CD4-positive, alpha-beta T cell treated with Interleukin-10 for 1 hour (primary cell): ENCODE measurements around the gene SLC35E1.
"Not testable (repeated sequence)": the region's sequence is repeated elsewhere in the genome, so short reads cannot be mapped to it uniquely, and the experiment has no call there.

Experiments
- DNase-seq: peaks from one replicate; pipeline ENCODE4 v3.0.0-alpha.2; 2020

Gene SLC35E1

DNA sequence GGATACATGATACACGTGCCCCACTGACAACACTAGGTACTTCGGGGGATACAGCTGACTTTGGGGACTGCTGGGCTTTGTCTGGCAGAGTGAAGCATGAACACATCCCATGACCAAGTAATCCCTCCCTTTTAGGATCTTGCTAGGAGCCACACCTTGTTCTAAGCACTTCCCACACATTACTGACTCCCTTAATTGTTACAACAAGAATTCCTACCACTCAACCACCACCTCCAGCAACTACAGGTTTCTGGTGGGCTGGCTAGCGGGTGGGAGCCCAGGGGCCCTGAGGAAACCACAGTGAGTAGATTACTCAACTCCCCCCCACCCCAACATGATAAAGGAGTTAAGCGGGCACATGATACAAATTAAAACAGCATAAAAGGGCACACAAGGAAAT is 7.2 kb upstream of the SLC35E1 start:
- no peak for DNase-seq

DNA sequence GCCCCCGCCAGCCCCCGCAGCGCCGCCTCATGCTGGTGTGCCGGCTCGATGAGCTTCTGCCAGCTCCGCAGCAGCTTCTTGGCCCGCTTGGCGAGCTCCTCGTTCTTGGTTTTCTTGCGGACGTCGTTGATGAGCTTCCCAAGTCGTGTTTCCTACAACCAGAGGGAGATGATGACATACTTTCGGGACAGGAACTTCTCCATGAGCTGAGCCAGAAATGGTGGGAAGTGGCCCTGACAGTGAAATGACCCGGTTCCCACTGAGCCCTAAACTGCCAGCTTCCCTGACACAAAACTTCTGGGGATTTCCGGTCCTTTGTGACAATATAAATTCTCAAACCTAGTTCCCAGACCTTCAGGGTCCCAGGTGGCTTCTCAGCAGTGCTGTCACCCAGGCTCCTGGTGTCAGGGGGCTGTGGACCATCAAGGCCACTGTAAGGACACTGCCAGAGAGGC is 5.3 kb upstream of the SLC35E1 start:
- no peak for DNase-seq

DNA sequence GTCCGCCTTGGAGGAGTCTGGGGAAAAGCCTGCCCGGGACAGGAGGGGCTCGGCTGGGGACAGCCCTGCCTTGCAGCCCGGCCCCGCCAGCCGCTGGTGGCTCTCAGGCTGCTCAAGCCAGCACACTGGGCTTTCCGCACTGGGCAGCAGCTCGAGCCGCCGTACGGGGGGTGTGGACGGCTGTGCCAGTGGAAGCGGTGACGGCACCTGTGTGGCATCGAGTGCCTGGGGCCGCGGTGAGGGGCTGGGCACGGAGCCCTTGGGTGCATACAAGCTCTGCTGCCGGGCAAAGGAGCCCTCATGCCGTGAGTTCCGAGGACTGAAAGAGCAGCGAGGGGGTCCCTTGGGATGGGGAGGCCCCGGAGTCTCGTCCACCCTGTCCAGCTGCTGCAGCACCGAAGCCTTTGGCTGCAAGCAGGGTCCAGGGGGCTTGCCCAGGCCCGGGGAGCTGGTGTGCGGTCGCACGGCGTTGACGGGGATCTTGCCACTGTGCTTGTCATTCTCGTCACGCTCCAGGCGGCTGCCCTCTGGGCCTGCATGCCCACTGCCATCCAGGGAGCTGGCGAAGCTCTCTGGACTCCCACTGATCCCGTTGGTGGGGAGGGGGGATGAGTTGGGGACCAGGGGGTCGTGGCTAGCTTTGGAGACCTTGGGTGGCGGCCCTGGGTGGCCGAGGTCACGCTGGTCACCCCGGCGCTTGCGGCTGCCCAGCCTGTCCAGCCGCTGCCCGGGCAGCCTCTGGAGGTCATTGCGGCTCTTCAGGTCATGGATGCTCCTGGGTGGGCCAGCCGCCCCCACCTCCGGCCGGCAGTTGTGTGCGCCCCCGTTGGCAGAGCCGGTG is 4.7 kb upstream of the SLC35E1 start:
- DNase-seq, result no peak

DNA sequence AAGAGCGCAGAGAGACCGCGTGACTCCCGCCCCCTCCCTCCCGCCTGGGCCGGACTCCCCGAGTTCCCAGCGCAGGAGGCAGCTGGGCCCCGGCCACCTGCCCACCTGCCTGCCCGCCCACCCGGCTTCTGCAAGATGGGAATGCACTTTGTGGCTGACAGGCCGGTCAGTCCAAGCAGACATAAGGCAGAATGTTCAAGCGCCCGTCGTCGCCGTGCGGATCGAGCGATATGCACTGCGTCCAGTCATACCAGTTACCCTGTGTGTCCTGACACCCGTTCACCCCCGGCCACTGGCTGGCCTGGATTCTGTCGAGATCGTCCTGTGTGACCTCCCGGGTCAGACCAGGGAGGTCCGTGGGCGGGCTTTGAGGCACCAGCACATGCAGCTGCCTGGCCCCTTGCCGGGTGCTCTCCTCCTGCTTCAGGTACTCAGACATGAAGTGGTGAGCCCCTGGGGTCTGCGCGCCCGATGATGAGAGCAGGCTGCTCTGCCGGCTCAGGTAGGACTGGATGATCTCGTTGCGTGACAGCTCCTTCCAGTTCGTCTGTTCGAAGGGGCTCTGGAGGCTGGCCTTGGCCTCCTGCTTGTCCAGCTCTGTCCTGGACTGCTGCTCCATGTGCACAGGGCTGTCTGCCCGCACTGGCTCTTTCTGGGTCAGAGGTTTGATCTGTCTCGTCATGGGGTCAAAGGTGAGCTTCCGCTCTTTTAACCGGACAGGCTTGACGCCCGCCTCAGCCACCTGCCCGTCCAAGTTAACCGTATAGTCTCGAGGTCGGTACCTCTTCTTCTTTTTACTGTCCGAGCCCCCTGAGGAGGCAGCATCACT is 3.9 kb upstream of the SLC35E1 start:
- no peak for DNase-seq

DNA sequence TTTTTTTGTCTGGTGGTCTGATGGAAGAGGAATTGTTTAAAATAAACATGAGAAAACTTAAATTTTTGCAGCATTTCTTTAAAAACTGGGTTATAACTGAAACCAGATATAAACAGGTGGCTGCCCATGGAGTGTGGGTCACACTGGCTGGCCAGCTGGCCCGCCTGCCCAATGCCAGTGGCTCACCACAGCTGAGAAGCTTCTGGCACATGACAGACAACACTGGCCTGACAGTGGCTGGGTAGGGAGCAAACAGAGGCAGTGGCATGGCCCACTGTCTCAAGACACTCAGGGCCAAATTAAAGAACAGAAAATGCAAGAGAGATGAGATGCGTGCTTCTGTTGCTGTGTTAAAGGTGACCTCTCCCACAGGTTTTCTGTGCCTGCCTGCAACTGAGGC is 3.1 kb upstream of the SLC35E1 start:
- DNase-seq, result no peak

DNA sequence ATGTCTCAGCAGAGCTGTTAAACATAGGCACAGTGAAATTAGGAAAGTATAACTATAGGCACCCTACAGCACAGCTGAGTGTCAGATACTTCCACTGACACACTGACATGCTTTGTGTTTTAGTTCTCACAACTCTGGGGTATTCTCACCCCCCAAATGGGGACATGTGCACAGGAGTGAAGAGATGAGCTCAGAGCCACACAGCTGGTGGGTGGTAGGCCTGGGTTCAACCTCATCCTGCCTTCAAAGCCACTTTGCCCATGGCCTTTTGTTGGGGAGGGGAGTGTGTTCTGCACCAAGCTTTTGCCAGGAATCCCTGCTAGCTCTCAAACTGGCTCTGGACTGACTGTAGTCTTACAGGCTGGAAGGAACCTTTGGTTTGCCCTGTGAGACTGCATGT is 1.7 kb upstream of the SLC35E1 start:
- no peak for DNase-seq

DNA sequence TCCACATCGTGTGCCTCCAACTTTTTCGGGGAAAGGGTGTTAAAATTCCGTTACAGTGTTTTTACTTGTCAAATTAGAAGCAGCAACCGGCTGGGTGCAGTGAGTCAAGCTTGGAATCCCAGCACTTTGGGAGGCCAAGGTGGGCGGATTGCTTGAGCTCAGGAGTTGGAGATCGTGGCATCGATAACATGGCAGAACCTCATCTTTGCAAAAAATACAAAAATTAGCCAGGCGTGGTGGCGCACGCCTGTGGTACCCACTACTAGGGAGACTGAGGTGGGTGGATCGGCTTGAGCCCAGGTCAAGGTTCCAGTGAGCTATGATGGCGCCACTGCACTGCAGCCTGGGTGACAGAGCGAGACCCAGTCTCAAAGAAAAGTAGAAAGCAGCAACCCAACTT is 1.1 kb upstream of the SLC35E1 start:
- no peak for DNase-seq

DNA sequence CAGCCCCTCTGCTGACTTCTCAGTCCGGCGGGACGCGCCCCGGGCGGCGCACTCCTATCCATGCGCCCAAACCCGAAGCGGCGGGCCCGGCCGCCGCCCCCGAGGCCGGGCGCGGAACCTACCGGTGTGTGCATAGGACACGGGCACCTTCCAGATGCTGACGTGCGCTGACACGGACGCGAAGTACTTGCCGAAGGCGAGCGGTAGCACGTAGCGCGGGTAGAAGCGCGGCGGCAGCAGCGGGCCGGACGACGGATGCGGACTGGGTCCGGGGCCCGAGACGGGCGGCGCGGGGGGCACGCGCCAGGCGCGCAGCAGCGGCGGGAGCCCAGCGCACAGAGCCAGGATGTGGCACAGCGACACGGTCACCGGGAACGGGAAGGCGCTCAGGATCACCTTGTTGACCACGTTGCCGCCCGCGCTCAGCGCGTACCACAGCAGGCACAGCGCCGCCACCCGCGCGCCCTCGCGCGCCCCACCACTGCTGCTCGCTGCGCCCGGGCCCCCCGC is 338 bp downstream of the SLC35E1 start:
- peak; percentile 46 for DNase-seq

DNA sequence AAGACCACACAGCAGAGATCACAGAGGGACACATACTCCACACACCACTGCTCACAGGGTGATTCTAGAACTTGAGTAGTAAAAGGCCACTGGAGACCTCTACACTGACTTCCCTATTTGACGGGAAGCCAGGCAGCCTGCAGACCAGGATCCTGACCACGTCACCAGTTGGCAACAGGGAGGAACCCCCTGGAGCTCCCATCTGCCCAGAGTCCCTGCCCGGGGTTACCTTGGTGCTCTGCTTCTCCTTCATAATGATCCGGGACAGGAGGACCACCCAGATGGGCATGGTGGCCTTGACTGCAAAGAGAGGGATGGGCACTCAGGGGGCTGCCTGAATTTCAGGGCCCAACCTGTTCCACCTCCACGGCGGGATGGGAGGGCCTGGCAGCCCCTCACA is 932 bp downstream of the SLC35E1 start:
- no peak for DNase-seq

DNA sequence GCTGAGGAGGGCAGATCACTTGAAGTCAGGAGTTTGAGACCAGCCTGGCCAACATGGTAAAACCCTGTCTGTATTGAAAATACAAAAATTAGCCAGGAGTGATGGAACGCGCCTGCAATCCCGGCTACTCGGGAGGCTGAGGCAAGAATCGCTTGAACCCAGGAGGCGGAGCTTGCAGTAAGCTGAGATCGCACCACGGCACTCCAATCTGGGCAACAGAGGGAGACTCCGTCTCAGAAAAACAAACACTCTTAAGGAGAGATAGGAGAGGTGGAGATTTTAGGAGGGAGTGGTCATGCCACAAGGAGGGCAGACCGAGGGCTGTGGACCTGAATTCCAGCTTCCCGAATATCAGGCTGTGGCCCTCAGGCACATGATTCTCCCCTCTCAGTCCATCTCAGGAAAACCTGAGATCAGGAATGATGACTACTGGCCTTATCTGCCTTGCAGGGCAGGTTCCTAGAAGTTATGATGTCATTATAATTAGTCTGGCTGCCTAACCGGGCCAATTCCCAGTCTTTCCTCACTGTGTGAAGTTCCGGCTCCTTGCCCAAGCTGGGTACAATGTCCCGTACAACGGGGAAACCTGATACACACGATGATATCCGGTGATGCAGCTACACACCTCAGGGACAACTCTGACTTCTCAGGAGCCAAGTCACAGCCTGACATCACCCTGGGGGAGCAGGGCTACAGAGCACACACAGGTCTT is 2.5 kb downstream of the SLC35E1 start:
- DNase-seq, result no peak

DNA sequence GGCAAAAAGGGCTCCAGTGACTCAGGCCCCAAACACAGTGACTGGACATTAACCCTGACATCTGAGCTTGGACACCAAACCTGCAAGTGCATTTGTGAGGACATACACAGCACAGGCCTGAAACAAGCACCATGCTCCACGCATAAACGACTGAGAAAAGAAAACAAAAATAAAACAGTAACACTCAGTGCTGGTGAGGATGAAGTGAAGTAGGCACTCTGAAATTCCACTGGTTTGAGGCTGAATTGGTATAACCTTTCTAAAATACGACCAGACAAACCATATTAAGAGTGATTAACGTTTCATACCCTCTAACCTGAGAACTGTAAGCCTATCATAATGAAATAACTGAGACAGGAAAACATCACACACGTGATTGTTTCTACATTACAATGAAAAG is 5.5 kb downstream of the SLC35E1 start:
- no peak for DNase-seq

DNA sequence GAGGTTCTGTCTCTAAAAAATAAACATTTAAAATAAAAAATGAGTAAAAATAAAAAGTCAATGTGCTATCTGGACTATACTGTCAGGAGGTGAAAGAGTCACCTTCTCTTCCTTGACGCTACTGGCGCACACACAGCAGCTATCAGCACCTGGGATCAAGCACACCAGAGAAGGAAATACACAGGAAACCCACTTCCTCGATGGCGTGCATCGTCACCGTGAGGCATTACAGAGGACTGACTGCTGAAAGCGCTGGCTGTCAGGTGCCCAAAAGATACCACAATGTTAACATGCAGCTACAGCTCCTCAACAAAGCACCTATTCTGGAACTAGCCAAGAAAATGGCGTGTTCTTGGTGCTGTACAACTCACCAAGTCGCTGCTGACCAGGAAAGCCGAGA is 6.1 kb downstream of the SLC35E1 start:
- peak; percentile 90 for DNase-seq

DNA sequence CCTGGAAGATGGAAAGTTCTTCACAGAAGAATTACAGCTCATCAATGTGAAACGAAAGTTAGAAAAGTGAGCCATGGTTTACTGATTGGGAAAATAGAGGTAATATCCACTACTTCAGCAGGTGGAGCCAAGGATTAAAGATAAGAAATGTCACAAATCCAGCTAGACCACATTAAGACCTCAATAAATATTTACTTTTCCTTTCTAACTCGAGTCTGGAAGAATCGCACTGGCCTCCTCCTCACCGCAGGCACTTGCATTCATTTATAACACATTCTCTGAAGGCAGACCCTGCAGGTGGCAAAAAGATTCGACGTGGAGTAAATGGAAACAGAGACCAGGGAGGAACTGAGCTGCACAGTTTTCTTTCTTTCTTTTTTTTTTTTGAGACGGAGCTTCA is 7.4 kb downstream of the SLC35E1 start:
- DNase-seq, result no peak

DNA sequence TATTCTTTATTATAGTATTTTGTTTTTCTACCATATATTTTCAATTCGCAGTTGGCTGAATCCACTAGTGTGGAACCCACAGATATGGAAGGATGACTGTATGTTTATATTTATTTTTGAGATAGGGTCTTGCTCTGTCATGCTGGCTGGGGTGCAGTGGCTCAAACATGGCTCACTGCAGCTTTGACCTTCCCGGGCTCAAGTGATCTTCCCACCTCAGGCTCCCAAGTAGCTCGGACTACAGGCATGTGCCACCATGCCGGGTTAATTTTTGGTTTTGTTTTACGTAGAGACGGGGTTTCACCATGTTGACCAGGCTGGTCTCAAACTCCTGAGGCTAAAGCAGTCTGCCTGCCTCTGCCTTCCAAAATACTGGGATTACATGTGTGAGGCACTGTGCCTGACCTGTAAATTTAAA is 9.6 kb downstream of the SLC35E1 start:
- no peak for DNase-seq

DNA sequence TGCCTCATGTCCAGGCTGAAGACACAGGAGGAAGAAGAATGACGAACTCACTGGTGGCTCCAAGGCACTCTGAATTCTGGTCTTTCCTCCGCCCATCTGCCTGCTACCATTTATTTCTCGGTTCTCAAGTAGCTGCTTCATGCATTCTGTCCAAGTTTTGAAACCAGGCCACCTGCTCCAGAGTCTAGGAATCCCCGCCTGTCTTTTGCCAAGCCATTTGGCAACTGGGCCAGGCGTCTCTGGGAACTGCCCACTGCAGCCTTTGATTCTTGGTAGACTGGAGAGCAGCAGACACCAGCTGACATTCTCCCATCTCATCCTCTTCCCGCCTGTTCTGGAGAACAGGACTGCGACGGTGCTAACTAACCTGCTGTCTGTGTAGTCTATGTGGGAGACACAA is 10.8 kb downstream of the SLC35E1 start:
- DNase-seq, result no peak

DNA sequence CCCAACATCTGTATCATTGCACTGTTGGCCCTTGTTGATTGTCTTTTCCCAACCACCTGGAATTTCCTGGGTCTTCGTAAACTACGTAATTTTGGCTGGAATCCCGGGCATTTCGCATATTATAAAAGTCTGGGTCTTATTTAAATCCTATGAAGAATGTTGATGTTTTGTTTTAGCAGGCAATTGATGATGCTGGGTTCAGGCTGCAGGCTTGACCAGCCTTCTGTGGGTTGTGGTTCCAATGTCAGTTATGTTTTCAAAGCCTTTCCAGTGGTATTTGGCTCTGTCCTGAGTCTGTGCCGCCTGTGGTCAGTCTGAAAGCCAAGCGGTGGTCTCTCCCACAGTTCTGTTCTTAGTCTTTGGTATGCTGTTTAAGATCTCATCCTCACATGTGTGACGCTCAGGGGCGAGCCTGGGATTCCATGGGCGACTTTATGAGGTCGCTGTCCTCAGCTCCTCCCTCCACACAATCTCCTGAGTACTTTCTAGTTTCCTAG is 12.4 kb downstream of the SLC35E1 start:
- DNase-seq, result no peak

DNA sequence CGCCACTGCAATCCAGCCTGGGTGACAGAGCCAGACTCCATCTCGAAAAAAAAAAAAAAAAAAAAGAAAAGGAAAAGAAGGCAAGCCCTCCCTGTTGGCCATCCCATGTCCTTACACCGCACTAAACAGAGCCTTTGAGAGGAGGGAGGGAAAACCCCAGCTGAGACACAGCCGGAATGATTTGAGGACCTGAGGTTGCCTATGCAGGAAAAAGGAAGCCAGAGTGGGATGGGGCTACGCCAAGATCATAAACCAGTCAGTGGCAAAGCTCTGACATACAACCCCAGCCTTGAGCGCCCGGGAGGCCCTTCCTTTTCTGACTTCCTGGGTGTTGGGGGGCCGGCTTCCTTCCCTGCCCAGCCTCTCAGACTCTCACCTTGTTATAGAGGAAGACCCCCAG is 17.4 kb downstream of the SLC35E1 start:
- DNase-seq, result no peak

DNA sequence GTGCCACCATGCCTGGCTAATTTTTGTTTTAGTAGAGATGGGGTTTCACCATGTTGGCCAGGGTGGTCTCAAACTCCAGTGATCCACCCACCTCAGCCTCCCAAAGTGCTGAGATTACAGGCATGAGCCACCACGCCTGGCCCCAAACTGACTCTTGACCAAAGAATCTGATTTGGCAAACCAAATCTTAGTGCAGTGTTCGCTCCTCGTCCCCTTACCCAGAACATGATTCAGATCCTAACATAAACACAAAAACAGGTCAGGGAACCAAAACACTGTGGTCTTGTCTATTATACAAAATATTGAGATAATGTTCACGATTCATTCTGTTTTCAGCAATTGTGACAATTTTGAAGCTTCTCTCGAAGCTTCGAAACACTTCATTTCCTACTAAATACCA is 20.3 kb downstream of the SLC35E1 start:
- DNase-seq, result not testable (repeated sequence)

DNA sequence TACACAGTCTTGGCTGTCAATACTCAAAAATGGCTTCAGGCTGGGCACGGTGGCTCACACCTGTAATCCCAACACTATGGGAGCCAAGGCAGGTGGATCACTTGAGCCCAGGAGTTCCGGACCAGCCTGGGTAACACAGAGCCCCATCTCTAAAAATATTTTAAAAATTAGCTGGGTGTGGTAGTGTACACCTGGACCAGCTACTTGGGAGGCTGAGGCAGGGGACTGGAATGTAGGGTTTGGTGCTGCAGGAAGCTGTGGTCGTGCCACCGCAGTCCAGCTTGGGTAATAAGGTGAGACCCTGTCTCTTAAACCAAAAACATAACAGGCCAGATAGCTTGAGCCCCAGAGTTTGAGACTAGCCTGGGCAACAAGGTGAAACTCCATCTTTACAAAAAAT is 23.3 kb downstream of the SLC35E1 start:
- no peak for DNase-seq

DNA sequence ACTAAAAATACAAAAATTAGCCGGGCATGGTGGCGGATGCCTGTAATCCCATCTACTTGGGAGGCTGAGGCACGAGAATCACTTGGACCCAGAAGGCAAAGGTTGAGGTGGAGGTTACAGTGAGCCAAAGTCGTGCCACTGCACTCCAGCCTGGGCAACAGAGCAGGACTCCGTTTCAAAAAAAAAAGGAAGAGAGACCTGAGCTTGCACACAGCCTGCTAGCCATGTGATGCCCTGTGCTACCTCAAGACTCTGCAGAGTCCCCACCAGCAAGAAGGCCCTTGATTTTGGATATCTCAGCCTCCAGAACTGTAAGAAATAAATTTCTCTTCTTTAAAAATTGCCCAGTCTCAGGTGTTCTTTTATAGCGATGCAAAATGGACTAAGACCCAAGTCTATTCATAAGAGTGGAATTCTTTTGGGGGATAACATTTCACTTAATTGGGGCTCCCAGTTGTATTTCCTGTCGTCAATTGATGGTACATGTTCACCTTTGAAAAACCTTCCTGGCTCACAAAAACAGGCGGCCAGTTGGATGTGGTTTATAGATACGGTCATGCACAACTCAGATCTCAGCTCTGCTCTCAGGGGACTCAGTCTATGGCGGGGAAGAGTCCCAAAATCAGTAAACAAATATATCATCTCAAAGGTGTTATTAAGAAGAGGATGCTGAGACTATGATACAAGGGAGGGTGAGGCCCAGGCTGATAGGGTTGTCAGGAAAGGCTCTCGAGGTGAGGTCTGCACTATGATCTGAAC is 27.6 kb downstream of the SLC35E1 start:
- no peak for DNase-seq

DNA sequence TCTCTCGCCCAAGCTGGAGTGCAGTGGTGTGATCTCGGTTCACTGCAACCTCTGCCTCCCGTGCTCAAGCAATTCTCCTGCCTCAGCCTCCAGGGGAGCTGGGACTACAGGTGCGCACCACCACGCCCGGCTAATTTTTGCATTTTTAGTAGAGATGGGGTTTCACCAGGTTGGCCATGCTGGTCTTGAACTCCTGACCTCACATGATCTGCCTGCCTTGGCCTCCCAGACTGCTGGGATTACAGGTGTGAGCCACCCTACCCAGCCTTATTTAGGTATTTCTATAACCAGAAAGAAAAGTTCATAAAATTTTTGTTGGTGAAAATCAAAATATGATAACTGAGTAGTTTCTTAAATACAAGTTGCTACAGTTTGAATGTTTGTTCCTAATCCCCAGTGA is 28.5 kb downstream of the SLC35E1 start:
- DNase-seq, result not testable (repeated sequence)

DNA sequence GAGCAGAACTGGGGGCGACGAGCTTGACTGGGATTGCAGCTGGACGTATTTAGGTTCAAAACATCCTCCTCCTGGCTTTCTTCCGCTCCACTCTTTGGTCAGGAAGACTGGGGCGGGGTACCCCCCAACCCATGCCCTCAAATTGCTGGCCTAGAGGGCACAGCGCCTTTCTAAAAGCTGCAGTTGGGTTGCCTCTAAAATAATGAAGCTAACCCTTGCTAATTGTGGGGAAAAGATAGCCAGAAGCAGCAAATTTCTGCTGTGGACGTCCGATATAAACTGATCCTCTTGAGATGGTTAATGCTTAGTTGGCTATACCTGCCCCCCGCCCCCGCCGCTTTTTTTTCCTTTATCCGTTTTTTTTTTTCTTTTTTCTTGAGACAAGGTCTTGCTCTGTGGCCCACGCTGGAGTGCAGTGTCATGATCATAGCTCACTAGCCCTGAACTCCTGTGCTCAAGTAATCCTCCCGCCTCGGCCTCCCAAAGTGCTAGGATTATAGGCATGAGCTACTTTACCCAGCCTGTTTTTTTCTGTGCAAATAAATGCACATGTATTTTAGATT is 29.2 kb downstream of the SLC35E1 start:
- no peak for DNase-seq
